HG03571 (cell line): ENCODE measurements around the gene PC.

Experiments
- ATAC-seq: cut with Tn5 transposase; IDR thresholded peaks from one replicate; pipeline ENCODE4 v1.9.1; 2021; ENCODE audit not compliant: unreplicated experiment

PC gene

DNA sequence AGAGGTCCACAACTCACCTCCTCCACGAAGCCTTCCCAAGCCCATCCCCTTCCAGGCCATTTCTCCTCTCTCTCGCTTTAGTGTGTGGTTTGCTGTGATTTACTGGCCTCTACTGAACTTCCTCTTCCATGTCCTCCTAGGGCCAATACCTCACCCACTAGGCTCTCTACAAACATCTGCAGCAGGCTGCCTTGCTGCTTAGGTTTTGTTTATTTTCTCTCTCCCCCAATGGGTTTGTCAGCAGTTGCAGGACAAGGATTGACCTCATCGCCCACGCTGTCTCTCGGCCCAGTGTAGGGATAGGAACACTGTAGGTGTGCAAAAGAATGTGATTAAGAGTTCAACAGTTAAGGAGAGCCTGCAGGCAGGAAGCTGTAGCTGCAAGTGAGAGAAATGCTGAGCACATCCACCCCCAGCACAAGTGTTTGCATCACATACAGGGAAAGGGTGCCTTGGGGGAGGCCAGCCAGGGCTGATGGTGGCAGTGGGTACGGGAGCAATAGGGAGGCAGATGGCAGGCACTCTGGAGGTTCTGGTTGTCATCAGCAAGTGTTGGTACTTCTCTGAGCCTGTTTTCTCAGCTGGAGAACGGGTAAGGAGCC lies 1.4 kb downstream of the PC start:
- no peak for ATAC-seq

DNA sequence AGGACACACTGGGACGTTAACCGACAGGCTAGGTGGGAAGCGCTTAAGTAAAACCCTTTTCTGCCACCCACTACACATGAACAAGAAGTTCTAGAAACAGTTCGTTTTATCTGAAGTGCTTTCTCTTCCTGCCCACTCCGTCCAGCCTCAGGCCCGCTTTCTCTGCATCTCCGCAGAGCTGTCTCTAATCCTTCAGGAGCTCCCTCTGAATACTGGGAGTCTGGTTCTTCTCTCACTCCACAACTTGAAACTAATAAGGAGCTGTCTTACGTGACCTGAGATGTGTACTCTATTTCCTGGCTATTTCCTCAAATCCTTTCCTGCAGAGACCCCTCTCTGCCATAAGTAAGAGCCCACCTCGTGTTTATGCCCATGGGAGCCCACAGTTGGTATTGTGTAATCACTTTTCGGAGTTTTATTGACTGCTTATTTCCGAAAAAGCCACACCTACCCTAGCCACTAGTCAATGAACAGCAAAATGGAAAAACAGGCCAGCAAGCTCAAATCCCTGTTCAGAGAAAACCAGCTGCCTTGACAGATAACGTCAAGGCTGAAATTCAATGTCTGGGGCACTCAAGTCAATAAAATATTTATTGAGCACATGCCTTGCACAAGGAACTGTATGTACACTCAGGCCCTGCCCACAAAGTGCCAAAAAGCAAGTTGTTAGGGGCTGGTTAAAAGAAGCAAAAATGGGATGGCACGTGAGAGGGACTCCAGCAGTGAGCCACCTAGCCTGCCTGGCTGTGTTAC lies 4.9 kb downstream of the PC start:
- ATAC-seq: no peak

DNA sequence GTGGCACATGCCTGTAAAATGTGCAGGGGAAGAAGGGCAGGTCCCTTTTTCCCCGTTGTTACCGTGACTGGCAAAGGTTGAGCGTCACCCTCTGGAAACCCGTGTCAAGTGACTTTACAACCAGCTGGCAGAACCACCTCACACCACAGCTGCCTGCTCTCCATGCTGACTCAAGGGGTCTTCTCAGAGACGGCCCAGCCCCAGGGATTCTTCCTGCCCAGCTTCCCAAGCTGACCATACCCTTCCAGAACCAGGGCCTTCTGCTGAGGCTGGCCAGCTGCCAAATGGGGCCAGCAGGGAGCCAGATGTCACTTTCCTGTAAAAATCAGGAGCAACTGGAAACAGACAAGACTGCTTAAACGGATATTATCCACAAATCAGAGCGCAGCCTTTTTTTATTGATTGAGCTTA lies 6.3 kb downstream of the PC start:
- ATAC-seq: no peak

DNA sequence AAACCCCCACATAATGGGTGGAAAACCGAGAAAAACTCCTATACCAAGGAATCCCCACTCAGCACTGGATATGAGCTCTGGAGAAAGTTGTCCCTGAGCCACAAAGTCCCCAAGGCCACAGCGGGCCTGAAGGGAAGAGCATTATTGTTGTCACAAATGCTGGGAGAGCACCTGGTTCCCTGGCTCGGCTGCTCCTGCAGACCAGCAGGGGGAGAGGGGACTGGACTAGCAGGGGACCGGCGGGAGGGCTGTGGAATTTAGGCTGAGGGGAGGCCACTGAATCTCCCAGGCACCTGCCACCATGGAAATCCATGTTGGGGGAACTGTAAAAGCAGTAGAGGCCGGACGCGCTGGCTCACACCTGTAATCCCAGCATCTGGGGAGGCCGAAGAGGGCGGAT lies 7.0 kb downstream of the PC start:
- no peak for ATAC-seq

DNA sequence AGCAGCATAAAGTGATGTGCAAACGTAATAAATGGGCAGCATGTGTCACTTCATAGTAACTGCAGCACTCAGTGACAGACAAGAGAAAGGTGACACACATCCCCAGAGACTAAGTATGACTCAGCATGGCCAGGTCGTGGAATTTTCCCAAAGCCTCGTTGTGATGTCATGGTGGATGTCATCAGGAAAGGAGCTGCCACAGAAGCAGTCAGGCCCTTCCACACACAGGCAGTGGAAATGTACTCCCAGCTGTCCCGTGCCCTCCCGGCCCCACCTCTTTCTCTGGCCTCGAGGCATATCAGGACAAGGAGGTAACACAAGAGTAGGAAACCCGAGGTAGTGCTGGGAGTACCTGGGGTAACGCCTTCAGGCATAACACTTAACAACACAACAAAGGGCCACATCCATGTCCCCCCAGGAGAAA lies 8.1 kb downstream of the PC start:
- ATAC-seq: no peak

DNA sequence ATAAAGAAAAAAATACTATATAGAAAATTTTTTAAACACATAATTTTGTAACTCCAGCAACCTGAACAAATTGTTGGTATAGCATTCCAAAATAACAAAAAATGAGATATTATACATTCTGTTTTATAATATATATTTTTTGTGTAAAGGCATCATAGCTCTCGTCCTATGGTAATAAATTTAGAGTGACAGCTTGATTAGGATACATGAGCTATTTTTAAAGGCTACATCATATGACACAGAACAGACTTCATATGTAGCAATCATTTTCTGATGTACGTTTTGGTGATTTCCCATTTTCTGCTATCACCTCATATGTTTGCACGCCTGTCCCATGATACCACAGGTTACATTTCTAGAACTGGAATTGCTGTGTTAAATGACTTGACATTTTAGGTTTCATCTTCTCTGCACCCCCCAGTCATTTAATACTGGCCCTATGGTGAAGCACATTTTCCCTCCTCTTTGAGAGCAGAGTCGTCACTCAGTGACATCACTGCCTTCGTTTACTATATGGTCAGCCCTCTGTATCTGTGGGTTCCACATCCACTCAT lies 19.5 kb downstream of the PC start:
- no peak for ATAC-seq

DNA sequence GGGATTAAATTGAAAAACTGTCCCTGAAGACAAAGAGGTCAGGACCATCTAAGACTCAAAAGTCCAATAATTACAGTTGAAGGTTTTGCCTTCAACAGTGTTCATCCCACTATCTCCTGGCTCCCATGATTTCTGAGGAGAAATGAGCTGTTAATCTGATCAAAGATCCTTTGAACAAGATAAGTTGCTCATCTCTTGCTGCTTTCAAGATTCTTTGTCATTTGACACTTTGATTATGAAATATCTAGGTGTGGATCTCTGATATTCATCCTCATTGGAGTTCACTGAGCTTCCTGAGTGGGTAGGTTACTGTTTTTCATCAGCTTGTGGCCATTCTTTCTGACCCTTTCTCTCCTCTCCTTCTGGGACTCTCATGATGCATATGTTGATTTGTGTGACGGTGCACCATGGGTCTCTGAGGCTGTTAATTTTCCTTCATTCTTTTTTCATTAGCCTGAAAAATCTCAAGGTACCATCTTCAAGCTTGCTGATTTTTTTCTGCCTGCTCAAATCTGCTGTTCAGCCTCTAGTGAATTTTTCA lies 20.9 kb downstream of the PC start:
- no peak for ATAC-seq

DNA sequence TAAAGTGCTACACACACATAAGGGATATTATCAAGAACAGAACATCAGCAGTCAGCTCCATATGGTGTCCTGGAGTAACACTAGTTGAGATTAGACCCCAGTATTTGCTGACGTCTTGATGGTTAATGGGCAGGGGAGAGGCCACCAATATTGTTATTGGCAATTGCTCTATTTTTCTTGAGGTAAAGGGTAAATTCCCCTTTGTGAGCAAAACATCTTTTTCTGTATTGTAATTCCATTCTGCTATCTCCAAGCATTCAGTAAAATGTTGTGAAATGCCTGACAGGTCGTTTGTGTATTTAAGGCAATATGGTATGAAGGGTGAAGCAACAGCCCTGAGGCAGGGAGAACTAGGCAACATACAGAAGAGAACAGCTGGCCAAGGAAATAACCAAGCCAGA lies 21.9 kb downstream of the PC start:
- no peak for ATAC-seq

DNA sequence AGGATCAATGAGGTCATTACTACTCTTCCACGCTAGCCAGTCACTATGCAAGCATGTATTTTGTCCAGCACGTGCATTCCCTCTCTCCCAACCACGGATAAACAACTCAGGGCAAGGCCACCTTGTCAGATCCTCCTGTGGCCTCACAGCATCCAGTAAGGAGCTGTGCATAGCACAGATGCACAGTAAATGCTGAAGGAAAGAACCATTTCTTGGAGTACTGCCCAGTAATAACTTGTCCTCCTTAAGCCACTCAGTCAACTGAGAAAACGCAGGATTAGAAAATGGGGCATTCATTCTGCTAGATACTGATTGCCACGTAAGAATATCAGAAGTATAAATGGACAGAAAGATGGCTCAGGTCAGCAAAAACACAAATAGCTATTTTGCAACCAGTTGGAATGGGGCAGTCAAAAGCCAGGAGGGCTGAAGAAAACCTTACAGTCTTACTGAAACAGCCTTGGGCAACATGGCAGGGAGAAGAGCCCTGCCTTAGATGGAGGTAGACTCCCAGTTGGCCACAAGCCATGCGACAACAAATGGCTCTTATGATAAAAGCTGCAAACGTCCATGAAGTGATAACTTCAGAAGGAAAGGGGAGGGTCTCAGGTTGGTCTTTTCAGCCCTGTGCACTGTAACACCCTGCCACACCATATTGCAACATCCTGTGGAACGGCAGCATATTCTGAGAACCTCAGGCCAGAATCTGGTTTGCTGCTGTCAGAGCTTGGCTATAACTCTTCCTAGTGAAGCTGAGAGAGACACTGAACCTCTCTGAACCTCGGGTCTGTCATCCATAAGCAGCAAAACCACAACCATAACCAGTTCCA lies 23.0 kb downstream of the PC start:
- ATAC-seq: no peak

DNA sequence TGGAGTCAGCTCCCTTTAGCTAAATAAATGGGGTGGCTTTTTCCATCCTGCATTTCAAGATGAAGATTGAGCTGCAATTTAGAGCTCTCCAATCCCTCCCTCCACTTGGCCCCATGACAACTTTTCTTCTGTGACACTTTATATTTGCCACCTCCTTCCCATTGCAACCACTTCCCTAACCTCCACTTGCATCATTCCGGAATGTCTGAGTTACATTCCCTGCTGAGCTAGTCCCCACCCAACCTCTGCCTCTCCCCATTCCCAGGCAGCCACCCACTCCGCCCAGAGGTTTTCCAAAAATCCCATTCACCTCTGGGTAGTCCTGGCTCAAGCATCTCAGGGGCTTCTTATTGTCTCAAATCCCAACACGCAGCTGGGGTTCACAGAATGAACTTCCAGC lies 24.7 kb downstream of the PC start:
- no peak for ATAC-seq

DNA sequence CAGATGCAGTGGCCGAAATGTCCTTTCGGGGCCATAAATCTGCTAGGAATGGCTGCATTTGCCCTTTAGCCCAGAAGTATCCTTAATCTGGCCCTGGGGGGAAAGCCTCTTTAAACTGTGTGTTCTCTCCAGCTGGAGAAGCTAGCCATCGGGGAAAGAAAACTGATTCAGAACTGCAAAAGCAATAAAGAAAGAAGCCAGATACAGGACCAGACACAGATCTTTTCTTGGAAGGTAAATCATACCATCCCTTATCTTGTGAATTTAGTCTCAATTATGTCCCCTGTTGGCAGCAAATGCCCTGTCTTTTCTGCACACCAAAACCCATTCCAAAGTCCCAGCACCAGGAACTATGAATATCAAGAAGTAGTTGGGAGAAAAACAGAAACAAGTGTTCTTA lies 25.6 kb downstream of the PC start:
- no peak for ATAC-seq

DNA sequence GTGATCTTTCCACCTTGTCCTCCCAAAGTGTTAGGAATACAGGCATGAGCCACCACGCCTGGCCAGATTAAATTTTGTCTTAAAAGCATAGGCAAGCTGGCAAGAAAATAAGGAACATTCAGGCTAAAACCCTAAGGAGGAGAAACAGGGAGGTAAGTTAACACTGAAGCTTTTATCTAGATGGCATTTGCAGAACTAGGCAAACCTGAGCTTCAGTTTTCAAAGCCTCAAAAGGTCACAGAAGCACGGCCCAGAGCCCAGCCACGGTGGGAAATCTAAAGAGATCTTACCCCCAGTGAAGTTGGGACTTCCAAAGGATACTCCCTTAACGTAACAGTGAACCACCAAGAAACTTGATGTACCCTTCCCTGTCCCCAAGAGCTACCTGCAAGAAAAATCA lies 28.4 kb downstream of the PC start:
- no peak for ATAC-seq

DNA sequence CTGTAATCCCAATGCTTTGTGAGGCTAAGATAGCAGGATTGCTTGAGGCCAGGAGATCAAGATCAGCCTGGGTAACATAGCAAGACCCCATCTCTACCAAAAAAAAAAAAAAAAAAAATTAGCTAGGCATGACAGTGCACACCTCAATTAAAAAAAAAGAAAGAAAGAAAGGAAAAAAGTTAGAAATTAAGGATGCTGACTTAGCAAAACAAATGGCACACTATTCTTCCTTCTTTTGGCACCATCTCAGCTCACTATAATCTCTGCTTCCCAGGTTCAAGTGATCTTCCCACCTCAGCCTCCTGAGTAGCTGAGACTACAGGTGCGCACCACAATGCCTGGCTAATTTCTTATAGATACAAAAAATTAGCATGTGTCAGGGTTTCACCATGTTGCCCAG lies 33.9 kb downstream of the PC start:
- ATAC-seq: no peak

DNA sequence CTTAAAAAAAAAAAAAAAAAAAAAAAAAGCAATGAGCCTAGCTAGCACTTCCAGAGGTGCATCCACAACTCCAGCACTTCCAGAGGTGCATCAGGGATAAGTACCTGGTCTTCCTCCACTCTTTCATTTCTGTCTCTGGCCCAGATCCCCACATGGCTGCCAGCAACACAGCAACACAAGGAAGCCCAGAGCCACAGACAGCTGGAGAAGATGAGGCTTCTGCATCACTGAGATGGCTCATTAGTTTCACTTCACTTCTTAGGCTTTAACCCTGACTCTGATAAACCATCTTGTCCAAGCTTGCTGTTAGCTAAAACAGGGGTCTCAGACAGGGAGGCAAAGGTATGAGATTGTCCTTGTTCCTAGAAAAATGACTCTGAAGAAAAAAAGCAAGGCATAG lies 35.6 kb downstream of the PC start:
- no peak for ATAC-seq

DNA sequence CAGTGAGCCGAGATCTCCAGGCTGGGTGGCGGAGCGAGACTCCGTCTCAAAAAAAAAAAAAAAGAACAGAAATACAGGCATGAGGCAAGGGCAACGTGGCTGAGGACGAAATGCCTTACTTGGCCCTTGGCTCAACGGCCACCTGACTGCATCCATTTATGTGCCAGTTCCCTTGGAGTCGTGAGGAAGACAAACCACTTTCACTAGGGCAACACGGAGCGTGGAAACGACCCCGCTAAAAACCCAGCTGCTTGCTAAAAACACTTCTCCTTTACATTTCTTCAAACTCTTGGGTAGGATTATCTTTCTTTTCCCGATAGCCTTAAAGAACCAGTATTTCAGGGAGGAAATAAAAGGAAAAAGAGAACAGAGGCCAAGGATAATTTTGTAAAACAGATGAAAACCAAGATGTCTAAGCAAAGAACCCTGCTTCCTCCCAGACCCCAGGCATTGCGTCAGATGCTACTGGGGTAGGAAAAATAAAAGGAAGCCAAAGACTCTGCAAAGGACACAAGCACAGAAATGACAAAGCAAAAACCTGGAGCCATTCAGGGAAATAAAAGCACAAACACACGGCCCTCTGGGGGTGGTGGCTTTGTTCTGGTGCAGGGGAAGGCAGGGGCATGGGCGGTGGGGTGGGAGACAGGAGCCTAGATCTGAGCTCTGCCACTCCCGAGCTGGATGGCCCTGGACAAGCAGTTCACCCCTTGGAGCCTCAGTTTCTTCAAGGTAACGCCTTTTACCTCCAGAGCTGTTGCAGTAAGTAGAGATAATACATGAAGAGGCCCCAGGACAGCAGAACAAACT lies 37.0 kb downstream of the PC start:
- no peak for ATAC-seq

DNA sequence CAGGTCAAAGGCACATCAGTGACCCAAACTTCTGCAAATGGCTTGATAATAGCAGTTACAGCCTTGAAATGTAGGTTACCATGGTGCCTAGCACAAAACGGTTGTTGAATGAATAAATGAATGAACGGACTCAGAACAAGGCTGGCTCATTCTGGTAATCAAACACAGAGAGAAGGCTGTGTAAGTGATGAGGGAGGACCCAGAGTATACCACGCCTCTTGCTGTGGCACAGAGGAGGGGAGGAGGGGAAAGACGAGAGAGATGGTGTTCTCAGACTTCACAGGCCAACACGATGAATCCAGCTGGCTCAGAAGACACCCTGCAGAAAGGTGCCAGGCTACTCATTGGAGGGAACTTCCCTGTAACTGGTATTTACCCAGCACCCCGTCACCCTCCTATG lies 38.3 kb downstream of the PC start:
- no peak for ATAC-seq

DNA sequence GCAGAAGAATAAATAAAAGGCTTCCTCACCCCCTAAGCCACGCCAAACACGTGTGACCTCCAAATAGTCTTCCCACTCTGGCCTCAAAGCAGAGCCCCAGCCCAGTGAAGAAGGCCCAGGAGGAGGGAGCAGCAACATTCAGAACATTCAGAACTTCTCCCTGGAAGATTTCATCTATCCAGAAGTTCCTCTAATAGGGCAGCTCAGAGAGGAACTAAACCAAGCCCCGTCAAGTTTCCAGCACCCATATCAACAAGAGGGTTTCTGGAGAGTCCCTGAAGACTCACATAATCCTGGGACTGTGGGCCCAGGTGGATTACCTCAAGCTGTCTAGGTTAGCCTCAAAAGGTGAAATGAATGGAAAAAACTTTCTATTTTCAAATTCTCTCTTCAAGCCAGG lies 39.4 kb downstream of the PC start:
- ATAC-seq: no peak

DNA sequence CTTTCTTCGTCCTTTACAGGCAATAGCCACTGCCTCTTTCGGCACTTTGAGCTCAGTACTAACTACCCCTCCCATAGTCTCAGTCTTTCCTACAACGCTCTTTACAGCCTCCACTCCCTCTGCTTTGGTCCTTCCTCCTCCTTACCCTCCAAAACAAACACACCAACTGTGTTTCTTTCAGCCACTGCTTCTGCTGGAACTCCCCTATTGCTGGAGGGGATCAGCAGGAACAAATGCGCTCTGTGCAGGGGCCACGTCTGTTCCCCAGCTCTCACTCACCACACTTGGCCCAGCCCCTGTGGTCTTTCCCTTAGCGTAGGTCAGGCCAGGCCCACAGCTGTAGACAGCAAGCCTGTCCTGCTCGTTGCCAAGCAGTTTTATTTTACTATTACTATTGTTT lies 42.3 kb downstream of the PC start:
- ATAC-seq: no peak

DNA sequence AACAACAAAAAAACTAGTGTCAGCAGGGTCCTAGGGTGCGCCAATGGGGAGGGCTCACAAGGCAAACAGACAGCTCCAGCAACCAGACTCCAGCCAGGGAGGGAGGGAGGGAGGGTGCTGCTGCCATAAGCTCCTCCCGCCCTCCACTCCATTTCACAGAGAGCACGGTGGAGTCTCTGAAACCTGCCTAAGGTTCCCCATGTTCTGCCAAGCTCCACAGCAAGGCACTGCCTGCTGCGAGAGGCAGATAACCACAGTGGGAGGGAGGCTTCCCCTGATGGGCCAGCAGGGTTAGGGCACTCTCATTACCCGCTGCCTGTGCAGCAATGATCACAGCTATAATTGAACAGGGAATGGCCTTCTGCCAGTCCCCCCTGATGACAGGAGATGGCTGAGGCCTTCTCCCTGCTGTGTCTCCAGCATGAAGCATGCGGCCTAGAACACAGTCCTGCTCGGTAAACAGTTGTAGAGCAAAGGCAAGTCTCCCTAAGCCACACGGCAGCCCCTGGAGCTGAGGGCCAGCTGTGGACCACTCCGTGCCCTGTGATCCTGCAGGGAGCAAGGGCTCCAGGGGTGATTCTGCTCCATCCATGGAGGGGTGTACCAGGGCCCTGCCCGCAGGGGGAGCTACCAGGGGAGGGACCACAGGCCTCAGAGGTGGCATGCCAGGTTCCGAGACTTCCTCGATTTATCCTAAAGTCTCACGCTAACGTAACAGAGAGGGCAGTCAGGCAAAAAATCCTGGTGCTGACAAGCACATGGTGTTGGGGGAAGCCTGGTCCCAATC lies 42.9 kb downstream of the PC start:
- ATAC-seq: no peak

DNA sequence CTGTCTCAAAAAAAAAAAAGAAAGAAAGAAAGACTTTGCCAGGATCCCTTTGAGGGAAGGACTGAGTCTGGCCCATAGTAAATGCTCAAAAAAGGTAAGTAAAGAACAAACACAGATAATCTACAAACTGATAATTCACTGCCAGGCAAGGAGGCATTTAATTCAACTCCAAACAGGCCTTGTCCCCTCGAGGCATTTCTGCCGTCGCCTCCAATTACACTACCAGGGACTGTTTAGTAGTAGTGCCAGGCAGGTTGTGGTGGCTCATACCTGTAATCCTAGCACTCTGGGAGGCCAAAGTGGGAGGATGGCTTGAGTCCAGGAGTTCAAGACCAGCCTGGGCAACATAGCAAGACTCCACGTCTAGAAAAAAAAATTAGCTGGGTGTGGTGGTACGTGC lies 43.7 kb downstream of the PC start:
- ATAC-seq: no peak
